Amniotic stem cell (primary cell): Measurements from ENCODE around the gene MAP2K1.
"Not testable (repeated sequence)": the region's sequence is repeated elsewhere in the genome, so short reads cannot be mapped to it uniquely, and the experiment has no call there.

Experiments
- DNase-seq: peaks from one replicate; lab custom pipeline; 2025; lab: John Stamatoyannopoulos, UW

MAP2K1 gene

DNA sequence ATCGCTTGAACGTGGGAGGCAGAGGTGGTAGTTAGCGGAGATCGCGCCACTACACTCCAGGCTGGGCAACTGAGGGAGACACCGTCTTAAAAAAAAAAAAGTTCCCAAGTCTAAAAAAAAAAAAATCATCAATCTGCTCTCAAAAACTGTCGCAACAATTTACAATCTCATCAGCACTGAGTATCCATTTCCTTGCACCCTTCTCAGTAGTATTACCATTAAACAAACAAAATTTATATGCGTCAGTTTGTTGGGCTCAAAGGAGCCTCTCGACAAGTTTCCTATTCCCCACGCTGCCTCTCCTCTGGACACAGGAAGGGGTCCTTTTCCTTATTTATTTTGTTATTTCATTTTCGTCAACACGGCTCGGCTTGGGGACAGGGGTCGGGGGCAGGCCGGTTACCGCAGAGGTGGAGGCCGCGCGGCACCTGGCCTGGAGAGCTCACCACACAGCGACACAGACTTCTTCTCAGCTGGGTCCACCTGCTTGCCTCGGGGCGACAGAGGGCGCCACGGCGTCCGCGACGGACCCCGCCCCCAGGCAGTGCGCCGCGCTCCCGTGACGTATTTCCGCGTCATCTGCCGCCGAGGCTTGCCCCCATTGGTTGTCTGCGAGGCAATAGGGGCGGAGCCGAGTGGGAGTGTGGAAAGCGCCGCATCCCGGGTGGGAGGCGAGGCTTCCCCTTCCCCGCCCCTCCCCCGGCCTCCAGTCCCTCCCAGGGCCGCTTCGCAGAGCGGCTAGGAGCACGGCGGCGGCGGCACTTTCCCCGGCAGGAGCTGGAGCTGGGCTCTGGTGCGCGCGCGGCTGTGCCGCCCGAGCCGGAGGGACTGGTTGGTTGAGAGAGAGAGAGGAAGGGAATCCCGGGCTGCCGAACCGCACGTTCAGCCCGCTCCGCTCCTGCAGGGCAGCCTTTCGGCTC, at the start of gene MAP2K1:
TSS of gene MAP2K1 (plus strand) at position 709 of the 920 bp plus-strand sequence. CDS start 436 bp downstream, outside the sequence.
- peak; percentile 91 for DNase-seq

DNA sequence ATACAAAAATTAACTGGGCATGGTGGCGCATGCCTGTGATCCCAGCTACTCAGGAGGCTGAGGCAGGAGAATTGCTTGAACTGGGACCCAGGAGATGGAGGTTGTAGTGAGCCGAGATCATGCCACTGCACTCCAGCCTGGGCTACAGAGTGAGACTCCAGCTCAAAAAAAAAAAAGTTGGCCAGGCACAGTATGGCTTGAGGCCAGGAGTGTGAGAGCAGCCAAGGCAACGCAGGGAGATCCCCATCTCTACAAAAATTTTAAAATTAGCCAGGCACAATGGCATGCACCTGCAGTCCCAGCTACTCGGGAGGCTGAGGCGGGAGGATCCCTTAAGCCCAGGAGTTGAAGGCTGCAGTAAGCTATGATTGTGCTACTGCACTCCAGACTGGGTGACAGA, 38.2 kb upstream of the MAP2K1 start:
- DNase-seq: not testable (repeated sequence)

GRCh38 chr15:66356077-66356358, 30.7 kb upstream of the MAP2K1 start:
- no peak for DNase-seq

DNA sequence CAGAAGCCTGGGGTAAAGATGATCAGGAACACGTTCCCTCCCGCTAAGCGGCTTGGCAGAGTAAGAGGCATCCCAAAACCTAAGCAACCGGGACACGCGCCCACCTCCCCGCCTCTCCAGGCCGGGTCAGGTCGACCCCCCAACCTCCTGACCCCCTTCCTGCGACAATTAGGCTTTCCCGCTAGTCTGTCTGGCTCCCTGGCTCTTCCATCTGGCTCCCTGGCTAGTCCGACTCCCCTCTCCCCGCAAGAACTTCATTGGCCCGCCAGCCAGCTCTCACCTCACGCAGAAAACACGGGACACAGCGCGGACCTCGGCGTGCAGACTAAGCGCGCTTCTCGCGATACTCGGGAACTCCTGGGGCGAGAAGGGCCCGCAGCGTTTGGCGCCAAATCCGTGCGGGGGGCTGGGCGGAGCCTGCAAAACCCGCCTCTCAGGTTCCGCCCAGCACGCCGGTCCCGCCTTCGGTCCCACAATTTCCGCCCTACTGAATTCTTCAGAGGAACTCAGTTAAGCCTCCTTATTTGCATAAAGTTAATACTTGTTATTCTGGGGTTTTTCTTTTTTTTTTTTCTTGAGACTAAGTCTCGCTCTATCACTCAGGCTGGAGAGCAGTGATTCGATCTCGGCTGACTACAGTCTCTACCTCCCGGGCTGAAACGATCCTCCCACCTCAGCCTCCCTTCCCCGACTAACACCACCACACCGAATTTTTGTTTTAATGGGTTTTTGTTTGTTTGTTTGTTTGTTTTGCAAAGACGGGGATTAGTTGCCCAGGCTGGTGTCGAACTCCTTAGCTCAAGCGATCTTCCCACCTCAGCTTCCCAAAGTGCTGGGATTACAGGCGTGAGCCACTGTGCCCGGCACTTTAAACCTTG, 30.1 kb upstream of the MAP2K1 start, which contains the start of gene TIPIN:
TSS of gene TIPIN (minus strand) at position 327 of the 878 bp plus-strand sequence. CDS start 3,738 bp downstream, outside the sequence.
- DNase-seq: peak; percentile 91

GRCh38 chr15:66359740-66360139, 27.0 kb upstream of the MAP2K1 start:
- no peak for DNase-seq

DNA sequence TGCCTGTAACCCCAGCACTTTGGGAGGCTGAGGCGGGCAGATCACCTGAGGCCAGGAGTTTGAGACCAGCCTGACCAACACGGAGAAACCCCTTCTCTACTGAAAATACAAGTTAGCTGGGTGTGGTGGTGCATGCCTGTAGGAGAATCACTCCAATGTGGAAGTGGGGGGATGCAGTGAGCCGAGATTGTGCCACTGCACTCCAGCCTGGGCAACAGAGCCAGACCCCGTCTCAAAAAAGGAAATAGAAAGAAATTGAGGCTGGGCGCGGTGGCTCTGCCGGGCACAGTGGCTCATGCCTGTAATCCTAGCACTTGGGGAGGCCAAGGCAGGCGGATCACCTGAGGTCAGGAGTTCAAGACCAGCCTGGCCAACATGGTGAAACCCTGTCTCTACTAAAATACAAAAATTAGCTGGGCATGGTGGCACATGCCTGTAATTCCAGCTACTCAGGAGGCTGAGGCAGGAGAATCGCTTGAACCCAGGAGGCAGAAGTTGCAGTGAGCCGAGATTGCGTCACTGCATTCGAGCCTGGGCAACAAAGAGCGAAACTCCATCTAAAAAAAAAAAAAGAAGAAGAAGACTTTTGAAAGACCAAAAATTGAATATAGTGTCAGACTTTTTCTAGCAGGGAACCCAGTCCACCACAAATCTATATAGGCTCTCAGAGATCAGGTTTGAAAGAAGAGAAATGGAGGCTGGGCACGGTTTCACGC, 24.8 kb upstream of the MAP2K1 start:
- DNase-seq: not testable (repeated sequence)

GRCh38 chr15:66362776-66363175, 23.9 kb upstream of the MAP2K1 start:
- no peak for DNase-seq

DNA sequence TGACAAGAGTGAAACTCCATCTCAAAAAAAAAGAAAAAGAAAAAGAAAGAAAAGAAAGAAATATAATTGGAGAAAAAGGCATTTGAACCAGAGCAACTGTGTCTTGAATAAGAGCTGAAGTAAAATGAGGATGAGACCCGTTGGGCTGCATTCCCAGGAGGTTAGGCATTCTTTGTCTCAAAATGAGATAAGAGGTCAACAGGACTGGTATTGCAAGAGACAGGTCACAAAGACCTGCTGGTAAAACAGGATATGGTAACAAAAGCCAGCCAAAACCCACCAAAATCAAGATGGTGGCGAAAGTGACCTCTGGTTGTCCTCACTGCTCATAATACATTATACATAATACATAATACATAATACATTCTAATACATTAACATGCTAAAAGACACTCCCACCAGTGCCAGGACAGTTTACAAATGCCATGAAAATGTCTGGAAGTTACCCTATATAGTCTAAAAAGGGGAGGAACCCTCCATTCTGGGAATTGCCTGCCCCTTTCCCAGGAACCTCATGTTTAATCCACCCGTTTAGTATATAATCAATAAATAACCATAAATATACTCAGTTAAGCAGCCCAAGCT, 21.7 kb upstream of the MAP2K1 start:
- no peak for DNase-seq

DNA sequence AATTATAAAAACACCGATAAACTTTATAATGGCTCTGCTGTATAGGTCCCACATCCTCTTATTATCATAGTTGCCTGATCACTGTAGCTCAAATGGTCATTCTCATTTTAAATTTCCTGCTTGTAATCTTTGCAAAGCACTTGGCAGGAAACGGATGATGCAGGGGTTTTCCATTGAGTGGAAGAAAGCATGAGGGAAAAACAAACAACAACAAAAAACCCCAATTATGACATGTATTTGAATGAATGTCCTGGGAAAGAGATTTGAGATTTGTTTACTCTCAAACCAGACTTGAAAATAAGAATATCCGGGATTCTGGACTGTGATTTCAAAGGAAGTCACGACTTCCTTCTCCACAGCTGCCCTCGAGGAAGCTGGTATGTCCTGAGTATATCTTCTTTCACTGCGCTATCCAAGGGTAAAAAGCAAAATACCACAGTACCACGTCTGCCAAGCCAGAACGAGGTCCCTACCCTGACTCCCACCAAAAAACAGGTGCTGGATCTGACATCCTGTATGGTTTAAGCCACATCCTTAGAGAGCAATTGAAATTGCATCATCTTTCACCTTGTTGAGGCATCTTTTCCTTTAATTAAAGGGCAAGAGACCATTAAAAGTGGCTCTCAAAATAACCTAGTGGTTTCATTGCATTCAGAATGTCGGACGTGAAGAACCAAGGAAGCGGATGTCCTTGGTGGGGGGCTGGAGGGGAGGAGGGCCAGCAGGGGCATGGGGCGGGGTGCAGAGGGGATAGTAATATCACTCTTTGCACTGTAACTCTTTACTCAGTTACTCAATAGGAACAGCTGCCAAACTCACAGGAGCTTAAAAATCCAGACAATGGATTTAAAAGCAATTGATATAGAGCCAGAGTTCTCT, 16.7 kb upstream of the MAP2K1 start:
- no peak for DNase-seq

DNA sequence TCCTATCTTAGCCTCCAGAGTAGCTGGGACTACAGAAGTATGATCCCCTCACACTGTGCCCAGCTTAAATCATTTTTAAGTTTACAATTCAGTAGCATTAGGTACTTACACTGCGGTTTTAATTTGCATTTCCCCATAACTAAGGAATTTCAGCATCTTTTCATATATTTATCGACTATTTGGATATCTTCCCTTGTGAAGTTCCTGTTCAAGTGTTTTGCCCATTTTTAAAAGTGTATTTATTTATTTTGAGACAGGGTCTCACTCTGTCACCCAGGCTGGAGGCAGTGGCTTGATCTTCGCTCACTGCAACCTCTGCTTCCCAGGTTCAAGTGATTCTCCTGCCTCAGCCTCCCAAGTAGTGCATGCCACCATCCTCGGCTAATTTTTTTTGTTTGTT, 12.5 kb upstream of the MAP2K1 start:
- DNase-seq: no peak

GRCh38 chr15:66378814-66379430, 7.8 kb upstream of the MAP2K1 start:
- DNase-seq: no peak

- DNase-seq: not testable (repeated sequence)
Measured at GRCh38 chr15:66381376-66381775, 5.3 kb upstream of the MAP2K1 start.

GRCh38 chr15:66387163-66388042, 691 bp downstream of the MAP2K1 start:
- peak; percentile 59 for DNase-seq

- no peak for DNase-seq
Measured at GRCh38 chr15:66388043-66388363, 1.3 kb downstream of the MAP2K1 start.

DNA sequence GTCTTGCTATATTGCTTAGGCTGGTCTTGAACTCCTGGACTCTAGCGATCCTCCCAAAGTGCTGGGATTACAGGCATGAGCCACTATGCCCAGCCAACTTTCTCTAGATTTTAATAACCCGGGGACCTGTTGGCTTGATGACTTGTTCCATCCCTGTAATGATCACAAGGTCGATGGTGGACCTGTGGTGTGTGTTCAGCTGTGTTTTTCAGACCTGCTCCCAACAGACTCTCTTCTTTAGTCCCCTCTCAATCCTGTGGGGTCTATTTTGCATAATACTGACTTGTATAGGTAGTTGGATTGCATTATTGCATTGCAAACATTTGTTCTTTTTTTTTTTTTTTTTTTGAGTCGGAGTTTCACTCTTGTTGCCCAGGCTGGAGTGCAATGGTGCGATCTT, 1.9 kb downstream of the MAP2K1 start:
- DNase-seq: no peak

DNA sequence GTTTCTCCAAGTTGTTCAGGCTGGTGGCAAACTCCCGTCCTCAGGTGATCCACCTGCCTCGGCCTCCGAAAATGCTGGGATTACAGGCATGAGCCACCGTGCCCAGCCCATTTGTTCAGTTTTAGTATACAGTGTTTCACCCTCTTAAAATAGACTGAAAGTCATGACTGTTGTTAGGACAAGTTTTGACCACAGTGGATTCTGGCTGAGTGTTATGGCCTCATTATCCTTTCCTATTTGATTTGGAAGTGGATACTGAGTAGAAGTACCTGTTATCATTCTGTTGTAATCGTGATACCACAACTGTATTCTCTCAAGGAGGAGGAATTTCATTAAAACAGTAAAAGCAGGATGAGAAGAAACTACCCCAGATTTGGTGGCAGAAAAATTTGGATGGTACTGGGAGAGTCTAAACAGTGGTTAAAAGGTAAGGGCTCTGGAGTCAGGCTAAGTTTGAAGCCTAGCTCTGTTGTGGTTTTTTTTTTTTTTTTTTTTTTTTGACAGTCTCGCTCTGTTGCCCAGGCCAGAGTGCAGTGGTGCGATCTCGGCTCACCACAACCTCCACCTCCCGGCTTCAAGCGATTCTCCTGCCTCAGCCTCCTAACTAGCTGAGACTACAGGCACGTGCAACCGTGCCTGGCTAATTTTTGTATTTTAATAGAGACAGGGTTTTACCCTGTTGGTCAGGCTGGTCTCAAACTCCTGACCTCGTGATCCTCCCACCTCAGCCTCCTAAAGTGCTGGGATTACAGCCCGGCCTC, 2.6 kb downstream of the MAP2K1 start:
- no peak for DNase-seq

GRCh38 chr15:66389859-66390381, 3.2 kb downstream of the MAP2K1 start:
- DNase-seq: no peak

GRCh38 chr15:66390678-66391077, 4.0 kb downstream of the MAP2K1 start:
- no peak for DNase-seq
